Measurements from ENCODE around the gene ZMPSTE24.

ZMPSTE24 gene

DNA sequence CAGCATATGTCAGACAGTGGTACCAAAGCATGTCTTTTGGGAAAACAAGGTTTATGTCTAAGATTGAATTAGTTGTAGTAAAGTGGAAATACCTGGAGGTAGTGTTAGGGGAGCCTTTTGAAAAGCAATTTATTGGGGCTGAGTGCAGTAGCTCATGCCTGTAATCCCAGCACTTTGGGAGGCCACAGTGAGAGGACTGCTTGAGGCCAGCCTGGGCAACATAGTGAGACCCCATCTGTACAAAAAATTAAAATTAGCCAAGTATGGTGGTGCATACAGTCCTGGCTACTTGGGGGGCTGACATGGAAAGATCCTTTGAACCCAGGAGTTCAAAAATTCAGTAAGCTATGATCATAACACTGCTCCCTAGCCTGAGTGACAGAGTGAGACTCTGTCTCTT is 7.3 kb downstream of the ZMPSTE24 start:
- DNase-seq = no peak

DNA sequence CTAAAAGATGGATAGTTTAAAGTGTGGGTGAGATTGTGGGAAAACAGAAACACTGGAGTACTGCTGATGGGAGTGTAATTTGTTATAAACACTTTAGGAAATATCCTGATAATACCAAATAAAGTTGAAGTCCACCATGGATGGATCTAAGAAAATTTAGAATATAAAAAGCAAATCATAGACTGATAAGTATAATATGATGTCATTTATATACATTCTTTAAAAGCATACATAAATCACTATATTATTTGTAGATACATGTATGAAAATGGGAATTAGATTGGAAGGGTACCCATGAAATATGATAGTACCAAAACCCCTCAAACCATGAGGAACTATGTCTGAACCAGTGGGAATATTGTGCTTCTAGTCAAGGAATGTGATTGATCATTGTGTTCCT is 7.9 kb downstream of the ZMPSTE24 start:
- DNase-seq = no peak

GRCh38 chr1:40266786-40267535 is 8.9 kb downstream of the ZMPSTE24 start:
- DNase-seq = no peak

DNA sequence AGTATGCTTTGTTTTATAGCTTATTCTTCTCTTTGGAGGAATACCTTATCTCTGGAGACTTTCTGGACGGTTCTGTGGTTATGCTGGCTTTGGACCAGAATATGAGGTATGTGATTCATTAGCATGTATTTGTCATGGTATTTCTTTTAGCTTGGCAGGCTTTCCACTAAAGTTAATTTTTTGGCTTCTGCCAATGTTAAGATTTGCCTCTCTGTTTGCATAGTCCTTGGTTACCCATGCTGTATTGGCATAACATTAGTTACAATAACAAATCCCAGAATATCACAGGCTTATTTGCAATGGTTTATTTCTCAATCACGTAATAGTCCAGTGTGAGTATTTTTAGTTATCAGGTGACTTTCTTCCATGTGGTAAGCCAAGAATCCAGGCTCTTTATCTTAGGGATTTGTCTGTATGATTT is 9.7 kb downstream of the ZMPSTE24 start:
- no peak for DNase-seq

DNA sequence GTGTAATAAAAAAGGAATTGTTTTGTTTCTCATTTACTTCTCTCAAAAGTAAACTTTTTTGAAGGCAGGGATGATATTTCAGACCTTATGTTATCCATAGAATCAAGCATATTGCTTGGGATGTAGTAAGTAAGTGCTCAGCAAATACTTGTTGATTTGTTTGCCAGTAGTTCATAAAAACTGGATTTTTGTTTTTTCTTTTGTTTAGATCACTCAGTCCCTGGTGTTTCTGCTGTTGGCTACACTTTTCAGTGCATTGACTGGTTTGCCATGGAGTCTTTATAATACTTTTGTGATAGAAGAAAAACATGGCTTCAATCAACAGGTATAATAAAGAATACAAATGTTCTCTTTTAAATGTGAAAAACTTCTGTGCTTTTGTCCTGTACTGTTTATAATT is 10.2 kb downstream of the ZMPSTE24 start:
- DNase-seq = no peak

DNA sequence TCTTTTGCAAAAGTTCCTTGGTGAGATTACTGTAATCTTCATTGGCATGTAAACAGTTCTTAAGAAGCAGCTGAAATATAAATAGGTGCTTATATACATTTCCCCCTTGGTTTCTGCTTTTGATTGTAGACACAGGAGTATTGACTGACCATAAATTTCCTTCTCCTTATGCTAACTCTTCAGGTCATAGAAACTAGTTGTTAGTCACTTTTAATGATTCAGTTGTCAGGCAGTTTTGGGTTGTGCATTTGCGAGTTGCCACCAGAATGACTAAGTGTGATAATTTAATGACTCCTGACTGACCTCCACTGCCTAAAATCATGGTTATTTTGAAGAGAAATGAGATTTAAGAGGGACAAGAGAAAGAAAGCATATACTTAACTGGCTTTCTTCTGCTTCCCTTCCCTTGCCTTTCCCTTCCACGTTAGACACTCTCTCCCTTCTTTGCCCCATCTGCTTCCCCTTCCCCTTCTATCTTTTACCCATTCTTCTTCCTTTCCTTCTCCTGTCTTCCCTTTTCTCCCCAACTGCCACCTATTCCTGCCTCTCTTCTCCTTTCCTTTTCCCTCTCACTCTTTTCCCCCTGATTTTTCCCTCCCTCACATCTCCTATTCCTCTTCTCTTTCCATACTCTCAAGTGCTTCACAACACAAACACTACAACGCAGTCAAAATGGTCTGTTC is 12.3 kb downstream of the ZMPSTE24 start:
- DNase-seq = no peak

- no peak for DNase-seq
These were observed 14.7 kb downstream of the ZMPSTE24 start for GRCh38 chr1:40272653-40273213.

- no peak for DNase-seq
These were observed 15.6 kb downstream of the ZMPSTE24 start for GRCh38 chr1:40273547-40274166.

DNA sequence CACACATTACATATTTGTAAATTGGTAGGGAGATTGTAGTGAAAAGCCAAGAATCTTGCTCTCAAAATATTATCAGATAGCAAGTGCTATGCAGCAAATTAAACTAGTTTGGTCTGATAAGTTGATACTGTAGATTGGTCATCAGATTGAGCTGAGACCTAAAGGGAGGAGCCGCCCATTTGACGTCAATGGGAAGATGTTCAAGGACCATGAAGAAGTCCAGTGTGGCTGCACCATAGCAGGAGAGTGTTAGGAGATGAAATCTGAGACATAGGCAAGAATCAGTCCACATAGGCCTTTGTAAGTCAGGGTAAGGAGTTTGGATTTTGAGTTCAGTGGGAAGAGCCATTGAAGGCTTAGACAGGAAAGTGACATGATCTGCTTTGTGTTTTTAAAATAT is 16.3 kb downstream of the ZMPSTE24 start:
- DNase-seq = no peak

- no peak for DNase-seq
These were observed 18.1 kb downstream of the ZMPSTE24 start for GRCh38 chr1:40276122-40276521.

DNA sequence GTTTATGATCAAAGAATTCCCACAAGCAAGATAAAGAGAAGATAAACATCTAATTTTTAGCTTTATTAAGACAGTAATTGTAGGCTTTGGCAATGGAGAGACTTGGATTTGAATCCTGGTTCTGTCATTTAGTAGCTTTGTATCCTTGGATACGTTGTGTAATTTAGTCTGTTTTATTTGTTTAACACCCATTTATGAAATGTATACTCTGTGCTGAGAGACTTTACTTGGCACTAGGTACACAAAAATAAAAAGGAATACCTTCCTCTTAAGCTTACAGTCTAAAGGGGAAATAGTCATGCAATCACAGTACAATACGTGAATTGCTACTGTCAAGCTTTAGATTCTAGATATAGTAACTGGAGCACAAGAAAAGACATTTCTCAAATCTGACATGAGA is 23.8 kb downstream of the ZMPSTE24 start:
- no peak for DNase-seq

GRCh38 chr1:40291293-40291692 is 33.3 kb downstream of the ZMPSTE24 start:
- no peak for DNase-seq

GRCh38 chr1:40299366-40300248 is 41.6 kb downstream of the ZMPSTE24 start:
- no peak for DNase-seq

DNA sequence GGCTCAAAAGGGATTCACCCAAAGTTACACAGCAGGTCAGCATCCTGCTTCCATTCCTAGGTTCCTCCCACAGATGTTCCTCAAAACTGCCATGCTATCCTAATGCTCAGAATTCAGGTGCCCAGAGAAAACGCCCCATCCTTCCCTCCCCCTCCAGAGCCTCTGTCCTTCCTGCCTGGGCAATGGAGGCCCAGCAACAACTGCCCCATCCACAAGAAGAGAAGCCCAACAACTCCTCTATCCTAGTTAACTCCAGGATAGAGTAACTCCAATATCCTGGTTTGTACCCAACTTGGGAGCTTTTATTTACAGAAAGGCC is 42.2 kb downstream of the ZMPSTE24 start:
- no peak for DNase-seq

DNA sequence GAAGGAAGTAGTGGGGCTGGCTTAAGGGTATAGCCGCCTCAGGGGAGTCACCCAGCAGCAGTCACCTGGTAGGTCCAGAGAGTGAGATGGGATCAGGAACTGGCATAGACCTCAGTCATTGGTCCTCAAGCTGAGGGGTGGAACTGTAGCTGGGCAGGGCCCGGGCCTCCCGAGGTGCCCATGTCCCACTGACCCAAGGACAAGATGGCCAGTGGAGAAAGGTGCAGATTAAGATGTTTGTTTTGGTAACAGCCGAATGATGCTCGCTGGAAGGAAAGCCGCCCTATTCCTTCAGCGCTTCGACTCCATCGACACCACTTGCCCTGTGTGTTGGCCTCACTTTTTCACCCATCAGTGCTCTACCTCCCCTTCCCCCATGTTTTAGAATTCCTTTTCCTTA is 42.6 kb downstream of the ZMPSTE24 start:
- DNase-seq = no peak

GRCh38 chr1:40301066-40301465 is 43.0 kb downstream of the ZMPSTE24 start:
- no peak for DNase-seq

- DNase-seq = no peak
These were observed 43.7 kb downstream of the ZMPSTE24 start for GRCh38 chr1:40301541-40302299.

DNA sequence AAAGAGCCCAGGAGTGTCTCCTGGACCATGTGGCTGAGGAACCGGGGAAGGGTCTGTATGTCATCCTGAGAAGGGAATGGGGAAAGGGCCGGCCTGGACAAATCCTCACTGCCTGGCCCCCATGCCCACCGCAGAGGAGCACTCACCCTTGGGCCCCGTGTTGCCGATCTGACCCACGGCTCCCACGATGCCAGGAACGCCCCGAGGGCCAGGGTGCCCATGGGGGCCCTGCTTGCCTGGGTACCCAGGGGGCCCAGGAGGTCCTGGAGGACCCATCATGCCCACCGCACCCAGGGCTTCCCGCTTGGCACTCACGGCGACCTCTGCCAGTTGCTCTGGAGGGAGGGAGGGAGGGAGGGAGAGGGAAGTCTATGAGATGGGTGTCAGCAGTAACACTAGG is 44.4 kb downstream of the ZMPSTE24 start:
- no peak for DNase-seq

DNA sequence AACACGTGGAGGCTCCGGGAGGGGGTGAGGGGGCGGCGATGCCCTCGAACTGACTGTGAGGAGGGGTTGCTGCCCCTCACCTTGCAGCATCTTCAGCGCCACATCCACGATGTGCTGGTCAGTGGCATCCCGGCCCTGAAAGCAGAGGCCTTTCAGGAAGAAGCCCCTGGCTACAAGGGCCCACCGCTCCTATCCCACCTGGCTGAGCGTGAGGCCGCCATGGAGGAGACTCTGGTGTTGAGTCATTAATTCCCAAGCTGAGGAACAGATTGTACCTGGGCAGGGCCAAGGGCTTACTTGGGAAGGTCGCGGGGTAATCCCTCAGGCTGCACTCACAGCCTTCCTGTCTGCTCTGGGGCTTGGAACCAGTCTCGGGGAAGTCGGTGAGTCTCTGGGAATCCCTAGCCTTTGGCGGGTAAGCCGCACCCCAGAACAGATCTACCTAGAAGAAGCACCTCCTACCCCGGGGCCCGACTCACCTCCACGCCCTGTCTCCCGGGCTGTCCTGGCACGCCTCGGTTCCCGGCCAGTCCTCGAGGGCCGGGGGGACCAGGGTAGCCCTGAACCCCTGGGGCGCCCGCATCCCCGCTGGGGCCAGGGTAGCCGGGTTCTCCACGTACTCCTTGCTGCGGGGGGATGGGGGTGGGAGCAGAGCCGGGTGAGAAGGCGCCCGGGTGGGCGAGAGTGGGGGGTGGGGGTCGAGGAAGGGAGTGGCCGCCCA is 45.2 kb downstream of the ZMPSTE24 start:
- no peak for DNase-seq

- DNase-seq = no peak
These were observed 45.8 kb downstream of the ZMPSTE24 start for GRCh38 chr1:40303790-40304189.

DNA sequence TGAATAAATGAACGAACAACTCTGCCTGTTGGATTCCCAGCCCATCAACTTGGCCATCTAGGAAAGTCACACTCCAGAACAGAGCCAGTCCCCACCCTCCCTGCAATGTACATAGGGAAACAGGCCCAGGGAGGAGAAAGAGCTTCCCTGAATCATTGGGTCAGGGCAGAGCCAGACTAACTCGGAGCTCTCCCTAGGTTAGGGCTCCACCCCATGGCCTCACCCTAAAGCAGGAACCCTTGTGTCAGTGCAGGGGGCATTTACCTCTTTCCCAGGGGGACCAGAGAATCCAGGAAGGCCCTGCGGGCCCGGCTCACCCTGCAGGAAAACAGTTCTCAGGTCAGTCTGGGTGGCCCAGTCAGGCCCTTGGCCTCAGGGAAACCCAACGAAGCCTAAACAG is 47.4 kb downstream of the ZMPSTE24 start:
- DNase-seq = no peak

DNA sequence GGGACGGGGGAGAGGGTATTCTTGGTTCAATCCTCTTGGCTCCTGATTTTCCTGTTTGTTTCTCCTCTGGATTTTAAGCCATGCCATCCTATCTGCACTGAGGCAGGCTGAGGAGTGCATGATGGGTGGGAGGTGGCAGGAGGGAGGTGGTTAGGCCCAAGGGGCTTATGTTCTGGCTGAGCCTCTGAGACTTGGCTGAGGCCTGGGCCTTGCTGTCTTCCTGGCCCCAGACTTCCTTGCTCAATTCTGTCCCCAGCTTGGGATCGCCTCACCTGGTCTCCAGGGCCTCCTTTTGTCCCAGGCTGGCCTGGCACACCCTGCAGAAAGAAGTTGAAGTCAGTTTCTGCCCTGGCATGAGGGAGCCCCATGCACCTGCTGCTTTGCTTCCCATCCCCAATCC is 47.8 kb downstream of the ZMPSTE24 start:
- DNase-seq = no peak

Measured in NCI-H187 treated with DMSO at 0.1 percent for 48 hours (cell line).